HG03097 (cell line): ENCODE results near the gene ACYP1.
"Not testable (repeated sequence)": the region's sequence is repeated elsewhere in the genome, so short reads cannot be mapped to it uniquely, and the experiment has no call there.

Experiments
- ATAC-seq: cut with Tn5 transposase; IDR thresholded peaks from one replicate; pipeline ENCODE4 v1.9.1; 2021; ENCODE audit not compliant: unreplicated experiment, low FRiP score

ACYP1 gene

DNA sequence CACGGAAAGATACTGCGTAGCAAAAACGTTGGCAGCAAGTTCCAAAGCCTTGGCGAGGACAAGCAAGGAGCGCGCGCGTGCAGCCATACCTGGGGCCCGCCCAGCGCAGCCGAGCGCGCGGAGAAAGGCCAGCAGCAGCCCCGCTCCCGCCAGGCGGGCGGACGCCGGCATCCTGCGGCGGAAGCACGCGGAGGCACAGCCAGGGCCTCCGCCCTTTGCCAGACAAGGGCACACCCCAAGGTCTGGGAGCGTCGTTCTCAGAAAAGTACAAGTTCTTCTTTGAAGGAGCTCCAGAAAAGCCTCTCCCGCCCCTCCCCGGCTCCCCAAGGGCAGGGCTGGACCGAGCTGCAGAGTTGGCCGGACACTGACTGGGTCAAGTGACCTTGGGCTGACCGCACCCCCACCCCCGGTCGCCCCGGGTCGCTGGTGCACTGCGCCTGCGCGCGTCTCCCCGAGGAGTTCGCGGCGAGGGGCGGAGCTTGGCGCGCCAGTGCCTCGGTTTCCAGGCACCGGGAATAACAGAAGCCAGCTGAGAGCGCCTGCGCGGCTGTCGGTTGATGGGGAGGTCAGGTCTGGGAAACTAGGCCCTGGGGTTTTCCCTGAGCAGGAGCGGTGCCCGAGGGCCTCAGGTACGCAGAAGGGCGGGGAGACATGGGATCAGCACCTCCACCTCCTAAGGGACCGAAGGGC is 5.4 kb upstream of the ACYP1 start, which contains the start of gene ZC2HC1C:
Gene ZC2HC1C, plus strand, starts transcription at position 521 of the 690 bp plus-strand sequence. CDS start 933 bp downstream, outside the sequence.
- ATAC-seq: peak; percentile 54

DNA sequence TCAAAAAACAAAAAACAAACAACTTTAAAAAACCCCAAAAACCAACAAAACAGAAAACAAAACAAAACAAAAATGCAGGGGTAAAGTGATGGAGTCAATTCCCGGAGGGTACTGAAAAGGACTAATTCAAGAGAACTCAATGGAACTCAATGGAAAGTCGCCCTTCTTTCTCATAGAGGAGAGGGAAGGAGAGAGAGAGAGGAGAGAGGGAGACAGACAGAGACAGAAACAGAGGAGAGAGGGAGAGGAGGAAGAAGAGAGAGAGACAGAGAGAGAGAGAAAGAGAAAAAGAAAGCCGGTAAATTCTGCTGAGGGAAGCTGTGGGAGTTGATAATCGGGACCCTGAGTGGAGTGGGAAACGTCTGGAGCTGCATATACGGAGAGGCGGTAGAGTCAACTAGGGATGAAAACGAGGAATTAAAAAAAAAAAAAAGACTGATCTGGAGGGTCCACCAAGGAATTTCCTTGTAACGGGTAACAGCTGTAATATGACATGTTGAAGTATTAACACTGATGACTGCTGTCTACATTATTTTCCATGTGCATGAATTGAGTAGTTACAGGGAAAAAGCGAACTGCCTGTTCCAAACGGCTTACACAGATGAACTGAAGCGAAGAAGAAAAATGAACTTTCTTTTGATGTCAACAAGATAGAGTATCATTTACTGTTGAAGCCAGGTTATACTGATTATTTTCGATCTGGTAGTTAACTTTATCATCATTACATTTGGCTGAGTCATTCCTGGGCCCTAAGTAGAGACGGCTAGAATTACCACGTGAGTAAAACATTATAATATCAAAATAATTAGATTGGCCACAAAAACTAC is 4.7 kb upstream of the ACYP1 start:
- ATAC-seq: no peak

DNA sequence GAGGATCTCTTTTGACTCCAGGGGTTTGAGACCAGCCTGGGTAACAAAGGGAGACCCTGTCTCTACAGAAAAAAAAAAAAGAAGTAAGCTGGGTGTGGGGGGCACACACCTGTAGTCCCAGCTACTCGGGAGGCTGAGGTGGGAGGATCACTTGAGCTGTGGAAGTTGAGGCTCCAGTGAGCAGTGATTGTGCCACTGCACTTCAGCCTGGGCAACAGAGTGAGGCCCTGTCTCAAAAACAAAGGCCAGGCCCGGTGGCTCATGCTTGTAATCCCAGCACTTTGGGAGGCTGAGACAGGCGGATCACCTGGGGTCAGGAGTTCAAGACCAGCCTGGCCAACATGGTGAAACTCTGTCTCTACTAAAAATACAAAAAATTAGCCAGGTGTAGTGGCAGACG is 3.9 kb upstream of the ACYP1 start:
- not testable (repeated sequence) for ATAC-seq

DNA sequence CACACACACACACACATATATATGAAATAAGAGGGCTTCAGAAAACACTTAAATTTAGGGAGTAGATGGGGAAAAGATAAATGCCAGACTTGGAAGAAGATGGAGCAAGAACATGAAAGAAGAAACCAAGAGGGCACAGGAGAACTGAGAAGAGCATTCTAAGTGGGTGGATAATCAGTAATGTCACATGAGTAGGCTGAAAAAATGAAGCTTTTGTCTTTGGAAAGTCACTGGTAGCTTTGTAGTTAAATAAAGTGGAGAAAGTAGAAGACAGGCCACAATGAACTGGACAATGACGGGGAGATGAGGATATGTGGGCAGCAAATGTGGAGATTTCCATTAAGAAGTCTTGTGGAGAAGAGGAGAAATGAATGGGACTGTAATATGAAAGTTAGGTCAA is 3.4 kb upstream of the ACYP1 start:
- ATAC-seq: no peak

DNA sequence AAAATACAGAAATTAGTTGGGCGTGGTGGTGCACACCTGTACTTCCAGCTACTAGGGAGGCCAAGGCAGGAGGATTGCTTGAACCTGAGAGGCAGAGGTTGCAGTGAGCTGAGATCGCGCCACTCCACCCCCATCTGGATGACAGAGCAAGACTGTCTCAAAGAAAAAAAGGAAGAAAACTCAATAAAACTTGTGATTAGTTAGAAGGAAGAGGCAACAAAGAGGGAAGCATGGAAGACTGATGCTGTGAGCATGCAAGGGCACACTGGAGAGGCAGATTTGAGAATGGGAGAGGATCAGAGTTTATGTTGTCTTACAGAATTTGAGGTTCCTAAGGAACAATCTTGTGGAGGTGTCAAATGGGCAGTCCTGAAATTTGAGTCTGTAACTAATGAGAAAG is 2.9 kb upstream of the ACYP1 start:
- ATAC-seq: no peak

DNA sequence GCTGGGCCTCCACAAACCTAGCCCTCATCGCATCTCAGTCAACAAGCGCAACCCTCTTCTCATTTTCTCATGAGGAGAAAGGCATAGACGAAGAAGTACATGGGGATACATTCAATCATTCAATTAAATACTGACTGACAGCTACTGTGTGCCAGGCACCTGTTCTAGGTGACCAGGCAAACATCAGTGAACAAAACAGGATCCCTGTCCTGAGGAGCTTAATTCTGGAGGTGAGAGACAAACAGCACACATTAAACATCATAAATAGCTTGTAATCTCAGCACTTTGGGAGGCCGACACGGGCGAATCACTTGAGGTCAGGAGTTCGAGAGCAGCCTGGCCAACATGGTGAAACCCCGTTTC is 362 bp upstream of the ACYP1 start:
- ATAC-seq: no peak

DNA sequence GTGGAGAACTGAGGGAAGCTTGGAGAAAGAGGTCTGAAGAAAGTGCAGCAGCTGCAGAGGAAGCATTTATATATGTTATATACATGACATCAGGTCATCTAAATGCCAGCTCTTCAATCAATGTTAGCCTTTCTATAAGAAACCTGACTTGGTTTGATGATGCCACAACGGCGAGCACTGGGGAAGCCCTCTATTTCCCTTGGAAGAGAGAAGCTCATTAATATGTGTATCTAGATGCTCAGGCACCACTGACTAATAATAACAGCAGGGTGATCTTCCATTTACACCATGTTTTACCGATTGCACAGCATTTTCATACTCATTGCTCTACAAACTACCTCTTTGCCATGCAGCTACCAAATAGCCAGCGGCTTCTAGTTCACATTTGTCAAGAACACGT is 811 bp downstream of the ACYP1 start:
- no peak for ATAC-seq

DNA sequence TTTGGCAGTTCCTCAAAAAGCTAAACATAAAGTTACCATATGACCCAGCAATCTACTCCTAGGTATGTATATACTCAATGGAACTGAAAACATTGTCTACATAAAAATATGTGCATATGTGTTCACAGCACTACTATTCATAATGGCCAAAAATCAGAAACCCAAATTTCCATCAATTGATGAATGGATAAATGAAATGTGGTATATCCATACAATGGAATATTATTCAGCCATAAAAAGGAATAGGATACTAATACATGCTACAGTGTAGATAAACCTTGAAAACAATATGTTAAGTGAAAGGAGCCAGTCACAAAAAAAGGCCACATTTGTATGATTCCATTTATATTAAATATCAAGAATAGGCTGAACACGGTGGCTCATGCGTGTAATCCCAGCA is 3.4 kb downstream of the ACYP1 start:
- no peak for ATAC-seq

DNA sequence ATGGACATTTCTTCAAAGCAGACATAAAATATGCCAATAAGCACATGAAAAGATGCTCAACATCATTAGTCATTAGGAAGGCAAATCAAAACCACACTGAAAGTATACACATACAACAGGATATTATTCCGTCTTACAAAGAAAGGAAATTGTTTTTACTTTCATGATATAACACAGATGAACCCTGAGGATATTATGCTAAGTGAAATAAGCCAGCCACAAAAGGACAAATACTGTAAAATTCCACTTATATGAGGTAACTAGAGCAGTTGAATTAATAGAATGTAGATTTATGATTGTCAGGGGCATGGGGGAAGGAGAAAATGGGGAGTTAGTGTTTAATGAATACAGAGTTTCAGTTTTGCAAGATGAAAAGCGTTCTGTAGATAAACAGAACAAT is 4.2 kb downstream of the ACYP1 start:
- no peak for ATAC-seq

DNA sequence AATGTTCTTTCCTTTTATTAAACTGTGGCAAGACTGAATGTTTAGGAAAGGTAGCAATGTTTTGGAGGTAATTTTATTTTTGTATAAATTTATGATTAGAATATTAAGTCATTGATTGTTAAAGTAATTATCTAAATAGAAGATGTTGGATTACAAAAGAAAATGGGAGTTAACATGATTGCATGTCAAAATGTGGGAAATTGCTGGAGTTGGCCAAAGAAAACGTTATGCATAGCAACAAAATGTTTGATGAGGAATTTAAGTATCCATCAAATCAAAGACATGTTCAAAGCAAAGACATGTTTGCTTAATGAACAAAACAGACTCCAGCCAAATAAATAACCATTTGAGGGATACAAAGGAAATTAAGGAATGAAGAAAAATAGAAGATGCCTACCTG is 9.4 kb downstream of the ACYP1 start:
- no peak for ATAC-seq

DNA sequence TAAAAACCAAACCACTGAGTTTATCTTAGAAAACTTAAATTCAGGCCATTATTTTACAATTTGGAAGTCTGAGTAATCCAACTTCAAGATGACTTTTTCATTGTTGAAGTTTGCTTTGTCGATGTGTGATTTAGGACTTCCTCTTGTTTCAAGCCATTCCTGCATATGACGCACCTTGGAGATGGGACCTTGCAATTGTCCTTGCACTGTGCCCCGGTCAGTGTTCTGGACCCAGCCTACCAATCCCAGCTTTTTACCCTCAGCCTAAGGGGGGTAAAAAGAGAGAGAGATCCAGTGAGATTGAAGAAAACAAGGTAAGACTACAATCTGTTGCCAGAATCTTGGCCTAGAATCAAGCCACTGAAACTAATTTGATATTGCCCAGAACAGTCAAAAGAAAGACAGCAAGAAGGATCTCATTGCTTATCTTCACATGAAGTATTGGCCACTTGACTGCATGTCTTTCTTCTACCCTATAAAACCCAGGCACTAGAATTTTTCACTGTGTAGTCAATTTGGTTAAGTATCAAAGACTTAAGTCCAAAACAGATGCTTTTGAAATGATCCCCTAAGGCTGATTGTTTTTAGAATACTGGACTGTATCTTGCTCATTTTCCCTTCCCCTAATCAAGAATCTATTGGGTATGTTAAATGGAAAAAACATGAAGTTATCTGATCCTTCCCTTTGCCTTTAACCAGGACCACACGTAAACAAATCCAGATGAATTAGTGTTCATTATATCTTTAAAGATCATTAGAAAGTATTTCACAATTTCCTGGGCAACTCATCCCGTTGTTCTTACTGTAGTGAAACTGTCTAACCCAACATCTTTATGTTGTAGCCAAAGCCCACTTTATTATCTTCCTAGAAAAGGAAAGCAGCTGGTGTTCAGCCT is 10.2 kb downstream of the ACYP1 start:
- ATAC-seq: no peak

DNA sequence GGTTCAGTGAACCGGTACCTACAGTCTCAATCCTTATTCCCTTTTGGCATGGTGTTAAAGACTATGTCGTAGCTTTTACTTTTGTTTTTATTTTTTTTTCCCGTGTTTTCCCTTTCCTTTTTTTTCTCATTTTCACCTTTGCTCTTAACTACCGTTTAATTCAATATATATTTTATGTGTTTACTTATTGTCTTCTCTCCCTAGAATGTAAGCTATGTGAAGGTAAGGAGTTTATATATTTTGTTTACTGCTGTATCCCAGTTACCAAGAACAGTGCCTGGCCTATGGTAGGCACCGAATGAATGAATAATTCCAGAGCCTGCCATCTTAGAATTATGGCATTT is 12.3 kb downstream of the ACYP1 start:
- no peak for ATAC-seq

DNA sequence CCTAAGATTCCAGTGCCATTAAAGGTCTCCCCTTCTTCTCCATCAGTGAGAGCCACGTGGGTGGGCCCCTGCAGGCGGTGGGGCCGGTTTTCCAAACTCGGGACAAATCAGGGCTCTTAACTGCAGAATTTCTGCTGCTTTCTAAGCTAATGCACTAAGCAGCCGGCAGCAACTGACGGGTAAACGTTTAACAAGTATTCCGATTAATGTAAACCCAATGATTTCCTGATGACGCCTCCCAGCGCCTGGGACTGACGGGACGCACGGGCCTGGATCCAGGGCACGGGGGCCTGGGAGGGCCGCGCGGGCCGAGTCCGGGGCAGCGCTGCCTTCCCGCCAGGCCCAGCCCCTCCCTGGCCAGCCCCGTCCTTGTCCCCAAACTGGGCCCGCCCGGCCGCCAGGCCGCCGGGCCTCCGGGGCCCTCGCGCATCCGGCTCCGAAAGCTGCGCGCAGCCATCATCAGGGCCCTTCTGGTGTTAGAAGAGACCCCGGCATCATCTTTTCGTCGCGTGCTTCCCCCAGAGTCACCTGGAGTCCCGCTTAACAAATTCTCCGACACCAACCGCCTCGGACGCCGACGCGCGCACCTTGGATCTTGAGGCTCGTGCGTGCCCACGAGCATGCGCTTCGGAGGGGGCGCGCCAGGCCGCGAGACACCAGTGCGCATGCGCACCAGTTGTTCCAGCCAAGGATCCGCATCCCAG is 12.8 kb downstream of the ACYP1 start, which contains the start of gene MLH3:
Gene MLH3, minus strand, starts transcription at position 616 of the 704 bp plus-strand sequence. CDS start 1,812 bp downstream, outside the sequence.
- peak; percentile 67 for ATAC-seq

DNA sequence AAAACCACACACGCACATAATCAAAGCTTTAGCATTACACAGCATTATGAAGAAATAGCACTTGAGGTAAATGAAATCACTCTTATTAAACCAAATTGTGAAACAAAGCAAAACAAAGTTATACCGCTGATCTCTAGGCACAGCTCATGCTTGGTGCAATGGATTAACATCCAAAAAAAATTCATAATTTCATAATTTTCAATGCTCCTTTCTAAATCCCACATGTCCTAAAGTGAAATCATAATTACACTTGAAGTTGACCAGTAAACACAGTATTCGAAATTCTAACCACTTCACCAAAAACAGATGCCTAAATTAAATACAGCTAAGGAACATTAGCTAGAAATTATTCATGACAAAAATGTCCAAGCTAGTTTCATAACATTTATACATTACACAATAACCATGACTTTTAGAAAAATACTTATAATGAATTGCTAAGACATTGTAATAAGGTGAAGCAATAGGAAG is 14.1 kb downstream of the ACYP1 start:
- ATAC-seq: no peak

DNA sequence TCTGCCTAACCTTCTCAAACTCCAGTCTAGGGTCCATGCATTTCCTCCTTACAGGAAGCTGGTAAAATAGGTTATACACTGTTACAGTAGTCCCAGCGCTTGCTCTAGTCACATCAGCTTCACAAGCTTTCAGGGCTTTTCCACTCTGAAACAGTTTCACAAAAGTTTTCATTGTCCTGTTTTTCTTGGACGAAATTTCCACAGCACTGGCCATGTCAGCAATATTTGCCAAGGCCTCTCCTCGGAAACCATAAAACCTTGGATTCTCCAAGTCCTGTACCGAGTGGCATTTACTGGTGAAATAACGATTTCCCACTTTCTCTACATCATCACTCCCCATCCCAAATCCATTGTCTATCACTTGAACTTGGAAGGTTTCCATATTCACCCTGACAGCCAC is 14.7 kb downstream of the ACYP1 start:
- ATAC-seq: no peak

DNA sequence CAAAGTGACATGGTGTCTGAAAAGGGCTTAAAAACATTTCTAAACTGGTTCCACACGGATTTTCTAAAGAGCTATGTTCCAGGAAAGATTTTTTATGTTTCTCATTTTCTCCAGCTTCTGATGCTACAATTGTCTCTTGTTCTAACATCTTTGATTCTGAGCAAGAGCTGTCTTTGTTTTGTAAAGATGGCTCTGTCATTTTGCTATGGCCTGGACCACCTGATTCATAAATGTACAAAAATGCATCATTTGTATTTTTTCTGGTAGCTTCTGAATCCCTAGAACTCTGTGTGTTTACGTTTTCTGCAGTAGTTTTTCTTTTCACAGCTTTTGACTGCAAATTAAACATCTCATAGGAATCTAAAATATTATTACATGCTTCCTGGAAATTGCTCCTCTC is 15.7 kb downstream of the ACYP1 start:
- no peak for ATAC-seq

DNA sequence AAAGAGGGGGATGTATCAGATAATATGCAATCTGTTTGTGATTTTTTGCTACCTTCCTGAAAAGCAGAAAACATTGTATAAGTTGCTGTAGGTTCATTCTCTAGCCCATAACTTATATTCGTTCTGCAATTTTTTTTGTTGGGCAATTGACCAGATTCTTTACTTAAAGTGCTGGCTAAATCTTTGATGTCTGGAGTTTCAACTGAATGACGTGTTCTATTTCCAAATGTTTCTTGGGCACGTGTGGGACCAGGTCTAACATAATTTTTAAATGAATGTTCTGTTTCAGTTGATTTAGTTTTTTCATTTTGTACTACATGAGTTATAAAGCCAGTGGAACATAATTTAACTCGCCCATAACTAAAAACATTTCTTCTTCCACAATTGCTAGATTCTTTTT is 16.3 kb downstream of the ACYP1 start:
- no peak for ATAC-seq

DNA sequence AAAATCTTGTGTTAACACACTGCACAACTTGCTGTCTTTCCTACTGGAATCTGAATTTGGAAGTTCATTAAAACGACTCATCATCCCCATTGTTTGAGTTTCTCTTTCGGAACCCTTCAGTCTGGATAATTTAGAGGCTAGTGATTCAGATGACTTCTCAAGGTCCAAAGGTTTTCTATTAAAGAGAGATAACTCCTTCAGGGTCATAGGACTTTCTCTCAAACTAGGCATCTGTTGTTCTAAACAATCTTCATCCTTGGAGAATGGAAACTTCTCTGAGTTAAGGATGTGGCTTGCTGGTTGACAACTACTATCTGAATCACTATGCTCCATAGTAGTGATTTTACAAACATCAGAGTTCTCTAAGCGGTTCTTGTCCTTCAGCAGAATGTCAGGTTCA is 16.9 kb downstream of the ACYP1 start:
- ATAC-seq: no peak

DNA sequence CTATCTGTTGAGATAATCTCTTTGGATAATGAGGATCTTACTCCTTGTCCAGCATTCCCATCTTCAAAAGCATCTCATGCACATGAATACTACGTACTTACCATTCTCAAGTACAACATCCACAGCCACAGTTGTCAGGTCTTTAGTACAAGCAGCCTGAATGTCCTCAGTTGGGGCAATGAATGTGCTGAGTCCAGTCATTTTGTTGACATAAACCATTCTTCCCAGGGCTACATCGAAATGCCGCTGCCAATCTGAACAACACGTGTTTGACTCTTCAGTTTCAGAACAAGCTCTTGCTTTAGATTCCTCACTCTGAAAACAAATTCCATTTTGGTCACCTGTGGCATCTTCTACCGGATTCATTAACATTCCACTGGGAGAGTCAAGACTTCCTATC is 17.5 kb downstream of the ACYP1 start:
- ATAC-seq: no peak

DNA sequence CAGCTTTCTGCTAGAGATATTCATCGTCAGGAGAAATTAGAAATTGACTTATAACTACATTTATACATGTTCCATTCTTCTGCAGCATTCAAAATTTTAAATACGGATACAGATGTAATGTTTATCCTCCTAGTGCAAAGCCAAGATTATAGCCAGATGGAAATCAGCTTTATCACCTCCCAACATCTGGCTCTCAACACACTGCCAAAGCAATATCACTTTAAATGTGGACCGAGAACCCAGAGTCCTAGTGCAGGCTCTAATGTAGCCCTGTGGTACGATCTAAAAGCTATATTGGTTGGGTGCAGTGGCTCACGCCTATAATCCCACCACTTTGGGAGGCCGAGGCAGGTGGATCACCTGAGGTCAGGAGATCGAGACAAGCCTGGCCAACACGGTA is 19.1 kb downstream of the ACYP1 start:
- no peak for ATAC-seq
